Subcutaneous abdominal adipose tissue (tissue), 5 donors: ENCODE data around the gene PPIF.

Source experiments
- H3K27ac ChIP-seq: one replicate; pipeline ENCODE4 v1.7.0; 2013; ENCODE audit warnings: low read depth, mild to moderate bottlenecking, inconsistent platforms, low read length, moderate library complexity
- H3K27me3 ChIP-seq, 5 donors: one replicate each; pipeline ENCODE4 v1.7.0; 2013; ENCODE audit warnings: low read length in 5 of 5, inconsistent platforms in 1 of 5; ENCODE audit not compliant: control insufficient read depth in 5 of 5, insufficient read depth in 4 of 5
- H3K36me3 ChIP-seq, 5 donors: one replicate each; pipeline ENCODE4 v1.7.0; 2013; ENCODE audit warnings: low read length in 5 of 5; ENCODE audit not compliant: control insufficient read depth in 5 of 5, insufficient read depth in 5 of 5
- H3K4me1 ChIP-seq, 5 donors: one replicate each; pipeline ENCODE4 v1.7.0; 2013; ENCODE audit warnings: low read length in 5 of 5, mild to moderate bottlenecking in 3 of 5, moderate library complexity in 1 of 5; ENCODE audit not compliant: control insufficient read depth in 5 of 5, insufficient read depth in 5 of 5
- H3K4me3 ChIP-seq, 5 donors: one replicate each; pipeline ENCODE4 v1.7.0; 2013; ENCODE audit warnings: low read length in 5 of 5, low read depth in 1 of 5
- H3K9ac ChIP-seq, 5 donors: one replicate each; pipeline ENCODE4 v1.7.0; 2013; ENCODE audit warnings: low read length in 5 of 5, mild to moderate bottlenecking in 4 of 5, moderate library complexity in 3 of 5
- H3K9me3 ChIP-seq, 5 donors: one replicate each; pipeline ENCODE4 v1.7.0; 2013; ENCODE audit warnings: low read length in 5 of 5; ENCODE audit not compliant: control insufficient read depth in 5 of 5
- donor health status: healthy.
- donor health status: healthy.
- donor health status: healthy.
- donor health status: healthy.
- donor health status: healthy.

The PPIF gene

DNA sequence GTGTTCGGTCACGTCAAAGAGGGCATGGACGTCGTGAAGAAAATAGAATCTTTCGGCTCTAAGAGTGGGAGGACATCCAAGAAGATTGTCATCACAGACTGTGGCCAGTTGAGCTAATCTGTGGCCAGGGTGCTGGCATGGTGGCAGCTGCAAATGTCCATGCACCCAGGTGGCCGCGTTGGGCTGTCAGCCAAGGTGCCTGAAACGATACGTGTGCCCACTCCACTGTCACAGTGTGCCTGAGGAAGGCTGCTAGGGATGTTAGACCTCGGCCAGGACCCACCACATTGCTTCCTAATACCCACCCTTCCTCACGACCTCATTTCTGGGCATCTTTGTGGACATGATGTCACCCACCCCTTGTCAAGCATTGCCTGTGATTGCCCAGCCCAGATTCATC, 6.5 kb downstream of the PPIF start:
- no peaks in the 10 kb centered on the region for H3K27me3 ChIP-seq
- no peak overlapping the region for H3K4me3 ChIP-seq
- peaks cover 0 to 17% (median 13%) of the 10 kb centered on the region in 5 donors for H3K4me1 ChIP-seq
- H3K9me3 ChIP-seq, result no peaks in the 10 kb centered on the region
- H3K27ac ChIP-seq, result no peak overlapping the region
- H3K36me3 ChIP-seq, result peaks cover 2 to 66% (median 58%) of the 10 kb centered on the region in 5 donors
- H3K9ac ChIP-seq, result no peak overlapping the region

DNA sequence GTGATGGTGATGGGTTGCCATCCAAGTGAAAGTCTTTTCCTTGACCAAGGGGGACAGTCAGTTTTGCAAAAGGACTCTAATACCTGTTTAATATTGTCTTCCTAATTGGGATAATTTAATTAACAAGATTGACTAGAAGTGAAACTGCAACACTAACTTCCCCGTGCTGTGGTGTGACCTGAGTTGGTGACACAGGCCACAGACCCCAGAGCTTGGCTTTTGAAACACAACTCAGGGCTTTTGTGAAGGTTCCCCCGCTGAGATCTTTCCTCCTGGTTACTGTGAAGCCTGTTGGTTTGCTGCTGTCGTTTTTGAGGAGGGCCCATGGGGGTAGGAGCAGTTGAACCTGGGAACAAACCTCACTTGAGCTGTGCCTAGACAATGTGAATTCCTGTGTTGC, 6.9 kb downstream of the PPIF start:
- Histone ChIP-seq H3K27me3 (no peaks in the 10 kb centered on the region), H3K27ac (no peak overlapping the region), H3K36me3 (peaks cover 2 to 66% (median 56%) of the 10 kb centered on the region in 5 donors), H3K9me3 (no peaks in the 10 kb centered on the region), H3K4me3 (no peak overlapping the region), H3K9ac (no peak overlapping the region), H3K4me1 (peaks cover 0 to 13% (median 8%) of the 10 kb centered on the region in 5 donors)

DNA sequence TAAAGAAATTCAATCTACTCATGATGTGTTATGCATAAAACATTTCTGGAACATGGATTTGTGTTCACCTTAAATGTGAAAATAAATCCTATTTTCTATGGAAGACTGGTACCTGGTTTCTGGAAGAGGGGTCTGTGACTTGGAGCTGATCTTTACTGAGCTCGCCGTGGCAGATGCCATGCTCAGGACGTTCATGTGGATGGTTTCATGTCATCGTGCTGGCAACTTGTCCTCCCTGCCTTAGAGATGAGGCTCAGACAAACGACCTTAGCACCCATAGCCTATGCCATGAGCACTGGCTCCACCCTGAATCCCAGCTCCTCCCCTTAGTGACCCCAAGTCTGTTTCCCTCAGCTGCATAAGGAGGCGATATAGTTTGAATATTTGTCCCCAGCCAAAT, 7.3 kb downstream of the PPIF start:
- no peak overlapping the region for H3K9ac ChIP-seq
- H3K4me1 ChIP-seq, result peaks cover 0 to 8% (median 4%) of the 10 kb centered on the region in 5 donors
- H3K27me3 ChIP-seq, result no peaks in the 10 kb centered on the region
- peaks cover 2 to 61% (median 51%) of the 10 kb centered on the region in 5 donors for H3K36me3 ChIP-seq
- H3K27ac ChIP-seq, result no peak overlapping the region
- H3K4me3 ChIP-seq, result no peak overlapping the region
- no peaks in the 10 kb centered on the region for H3K9me3 ChIP-seq

DNA sequence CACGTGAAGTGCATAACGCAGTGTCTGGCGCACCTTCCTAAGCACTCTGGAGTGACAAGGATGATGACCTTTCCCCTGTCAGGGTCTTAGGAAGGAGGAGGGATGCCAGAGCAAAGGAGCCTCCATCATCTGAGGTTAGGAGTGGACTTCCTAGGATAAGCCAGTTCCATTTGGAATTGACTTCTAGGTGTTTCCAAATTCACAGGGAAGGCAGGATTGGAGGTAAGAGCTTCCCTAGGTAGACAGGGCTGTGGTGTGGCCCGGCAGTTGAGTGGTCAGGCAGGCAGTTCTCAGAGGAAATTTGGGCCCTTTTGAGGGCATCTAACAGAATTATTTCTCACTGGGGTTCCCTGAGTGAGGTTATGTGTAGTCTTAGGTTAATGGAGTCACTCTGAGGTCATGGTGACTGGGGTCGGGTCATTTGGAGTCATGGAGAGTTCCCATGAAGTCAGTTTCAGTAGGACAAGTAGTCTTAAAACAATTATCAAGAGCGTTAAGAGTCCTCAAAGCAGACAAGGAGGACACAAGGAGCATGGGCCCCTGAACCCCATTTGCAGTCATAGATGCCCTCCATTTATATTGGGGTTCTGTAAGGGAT, 8.2 kb downstream of the PPIF start:
- no peaks in the 10 kb centered on the region for H3K27me3 ChIP-seq
- no peak overlapping the region for H3K4me3 ChIP-seq
- peaks cover 2 to 52% (median 42%) of the 10 kb centered on the region in 5 donors for H3K36me3 ChIP-seq
- no peak overlapping the region for H3K9ac ChIP-seq
- H3K9me3 ChIP-seq, result no peaks in the 10 kb centered on the region
- H3K27ac ChIP-seq, result no peak overlapping the region
- H3K4me1 ChIP-seq, result peaks cover 0 to 8% (median 2%) of the 10 kb centered on the region in 5 donors

DNA sequence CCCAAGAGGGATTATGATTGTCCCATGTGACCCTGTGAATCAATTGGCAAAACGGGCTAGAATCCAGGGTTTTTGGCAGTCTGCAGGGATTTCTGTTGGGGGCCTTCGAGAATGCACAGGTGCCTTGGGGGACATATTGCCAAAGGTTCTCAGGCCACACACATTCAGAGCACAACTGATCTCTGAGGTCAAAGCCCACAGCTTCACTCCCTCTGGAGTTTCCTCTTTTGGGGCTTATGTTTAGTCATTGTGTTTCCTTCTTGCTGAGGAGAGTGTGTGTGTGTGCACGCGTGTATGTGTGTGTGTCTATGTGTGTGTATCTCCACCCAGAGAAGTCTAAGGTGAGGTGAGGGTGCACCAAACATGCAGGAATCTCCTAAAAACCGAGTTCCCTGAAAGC, 8.8 kb downstream of the PPIF start:
- H3K36me3 ChIP-seq, result peaks cover 2 to 47% (median 38%) of the 10 kb centered on the region in 5 donors
- H3K9me3 ChIP-seq, result no peaks in the 10 kb centered on the region
- H3K9ac ChIP-seq, result no peak overlapping the region
- peaks cover 0 to 8% (median 2%) of the 10 kb centered on the region in 5 donors for H3K4me1 ChIP-seq
- no peak overlapping the region for H3K27ac ChIP-seq
- no peak overlapping the region for H3K4me3 ChIP-seq
- H3K27me3 ChIP-seq, result no peaks in the 10 kb centered on the region

DNA sequence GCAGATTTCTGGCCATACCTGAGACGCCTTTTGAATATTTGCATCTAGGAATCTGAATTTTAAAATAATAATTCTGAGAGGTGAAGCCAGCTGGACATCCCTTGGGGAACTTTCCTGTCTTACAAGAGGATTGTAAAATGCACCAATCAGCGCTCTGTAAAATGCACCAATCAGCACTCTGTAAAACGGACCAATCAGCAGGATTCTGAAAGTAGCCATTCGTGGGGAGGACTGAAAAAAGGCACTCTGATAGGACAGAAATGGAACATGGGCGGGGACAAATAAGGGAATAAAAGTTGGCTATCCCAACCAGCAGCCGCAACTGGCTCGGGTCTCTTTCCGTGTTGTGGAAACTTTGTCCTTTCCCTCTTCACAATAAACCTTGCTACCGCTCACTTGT, 9.9 kb downstream of the PPIF start:
- H3K27me3 ChIP-seq, result no peaks in the 10 kb centered on the region
- H3K4me1 ChIP-seq, result peaks cover 0 to 8% (median under 1%) of the 10 kb centered on the region in 5 donors
- no peaks in the 10 kb centered on the region for H3K9me3 ChIP-seq
- no peak overlapping the region for H3K27ac ChIP-seq
- H3K36me3 ChIP-seq, result peaks cover 2 to 37% (median 28%) of the 10 kb centered on the region in 5 donors
- H3K4me3 ChIP-seq, result no peak overlapping the region
- H3K9ac ChIP-seq, result no peak overlapping the region

DNA sequence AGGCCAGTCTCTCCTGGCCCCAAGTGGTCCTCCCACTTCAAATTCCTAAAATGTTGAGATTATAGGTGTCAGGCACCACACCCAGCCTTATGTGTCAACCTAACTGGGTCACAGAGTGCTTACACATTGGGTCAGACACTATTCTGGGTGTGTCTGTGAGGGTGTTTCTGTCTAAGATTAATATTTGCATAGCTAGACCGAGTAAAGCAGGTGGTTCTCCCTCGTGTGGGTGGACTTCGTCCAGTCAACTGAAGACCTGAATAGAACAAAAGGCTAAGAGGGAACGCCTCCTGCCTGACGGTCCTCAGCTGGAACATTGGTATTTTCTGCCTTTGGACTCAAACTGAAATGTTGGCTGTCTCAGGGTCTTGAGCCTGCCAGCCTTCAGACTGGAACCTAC, 11.5 kb downstream of the PPIF start:
- Histone ChIP-seq H3K36me3 (peaks cover 2 to 22% (median 11%) of the 10 kb centered on the region in 5 donors), H3K9ac (no peak overlapping the region), H3K4me3 (no peak overlapping the region), H3K27ac (no peak overlapping the region), H3K27me3 (no peaks in the 10 kb centered on the region), H3K9me3 (no peaks in the 10 kb centered on the region), H3K4me1 (peaks cover 0 to 7% (median 0%) of the 10 kb centered on the region in 5 donors)

DNA sequence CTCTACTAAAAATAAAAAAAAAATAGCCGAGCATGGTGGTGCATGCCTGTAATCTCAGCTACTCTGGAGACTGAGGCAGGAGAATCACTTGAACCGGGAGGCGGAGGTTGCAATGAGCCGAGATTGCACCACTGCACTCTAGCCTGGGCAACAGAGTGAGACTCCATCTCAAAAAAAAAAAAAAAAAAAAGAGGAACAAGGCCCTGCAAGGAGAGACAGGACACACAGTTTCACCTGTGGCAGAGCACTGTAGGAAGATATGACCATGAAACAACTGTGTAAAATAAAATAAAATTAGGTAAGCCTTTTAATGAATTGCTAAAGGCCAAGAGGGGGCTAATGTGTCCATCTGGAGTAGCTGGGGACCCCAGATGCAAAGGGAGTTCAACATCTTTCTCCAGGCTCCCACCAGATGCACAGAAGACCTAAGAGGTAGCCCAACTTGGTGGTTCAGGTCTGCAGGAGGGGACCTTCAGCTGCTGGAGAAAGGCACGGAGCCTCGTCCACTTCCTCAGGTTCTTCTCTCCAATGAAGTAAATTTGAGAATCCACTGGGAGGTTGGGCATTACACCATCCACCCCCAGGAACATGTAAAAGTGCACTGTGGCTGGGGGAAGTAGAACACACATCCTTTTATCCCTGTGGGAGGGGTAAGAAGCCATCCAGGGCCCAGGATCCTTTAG, 12.7 kb downstream of the PPIF start:
- Histone ChIP-seq H3K4me1 (peaks cover 0 to 7% (median 0%) of the 10 kb centered on the region in 5 donors), H3K9me3 (peaks cover 0 to 5% (median 0%) of the 10 kb centered on the region in 5 donors), H3K27me3 (no peaks in the 10 kb centered on the region), H3K4me3 (no peak overlapping the region), H3K27ac (no peak overlapping the region), H3K36me3 (peaks cover 0 to 10% (median 0%) of the 10 kb centered on the region in 5 donors), H3K9ac (no peak overlapping the region)

DNA sequence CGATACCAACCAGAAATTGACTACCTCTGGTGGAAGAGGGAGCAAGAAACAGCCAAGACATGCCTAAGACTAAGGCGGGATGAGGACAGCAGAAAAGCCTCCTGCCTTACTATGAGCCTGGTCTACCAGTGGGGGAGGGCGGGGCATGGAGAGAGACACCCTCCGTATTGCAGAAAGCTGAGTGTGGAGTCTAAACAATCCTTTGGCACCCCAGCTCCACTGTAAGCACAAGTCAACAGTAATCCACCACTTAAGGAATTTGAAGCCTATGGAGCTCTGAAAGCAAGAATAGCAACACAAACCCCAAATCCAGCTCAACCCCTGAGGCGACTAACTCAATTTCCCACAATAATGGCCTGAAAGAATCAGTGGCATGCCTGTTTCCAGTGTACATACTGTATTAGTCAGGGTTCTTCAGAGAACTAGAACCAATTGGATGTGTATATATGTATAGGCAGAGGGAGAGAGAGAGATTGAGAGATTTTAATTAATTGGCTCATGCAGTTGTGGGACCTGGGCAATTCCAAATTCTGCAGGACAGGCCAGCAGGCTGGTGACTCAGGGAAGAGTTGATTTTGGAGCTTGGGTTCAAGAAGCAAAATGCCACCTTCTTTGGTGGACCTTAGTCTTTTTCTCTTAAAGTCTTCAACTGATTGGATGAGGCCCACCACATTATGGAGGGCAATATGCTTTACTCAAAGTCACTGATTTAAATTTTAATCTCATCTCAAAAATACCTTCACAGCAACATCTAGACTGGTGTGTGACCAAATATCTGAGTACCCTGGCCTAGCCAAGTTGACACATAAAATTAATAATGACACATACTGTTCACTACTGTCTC, 13.5 kb downstream of the PPIF start:
- Histone ChIP-seq H3K4me3 (no peak overlapping the region), H3K4me1 (peaks cover 0 to 7% (median 0%) of the 10 kb centered on the region in 5 donors), H3K27ac (no peak overlapping the region), H3K27me3 (no peaks in the 10 kb centered on the region), H3K36me3 (peaks cover 0 to 3% (median 0%) of the 10 kb centered on the region in 5 donors), H3K9ac (no peak overlapping the region), H3K9me3 (peaks cover 0 to 5% (median 0%) of the 10 kb centered on the region in 5 donors)
